IMR-90 (cell line): ENCODE results near the gene MANSC1. TPM values are rescaled to one million over a fixed set of nuclear protein-coding genes. Genes with fewer than 3 reads are reported as not detected.

Experiments
- ATAC-seq: fragments of 200-7000 bp; cut with Tn5 transposase; 2 replicates; pipeline ENCODE4 v1.9.1; 2020; ENCODE audit warnings: low read depth, mild to moderate bottlenecking, moderate library complexity
- BruUV-seq: library from RNA; stranded (reverse); fragments of 400-500 nt; replicated peaks from 2 replicates; lab custom pipeline; 2021; lab: Mats Ljungman, UMichigan
- CTCF ChIA-PET: fragments of 300-600 bp; formaldehyde crosslinking; extraction: SDS; loops from one replicate; lab custom pipeline; 2021; ENCODE audit warnings: antibody characterized with exemption; lab: Yijun Ruan, JAX
- POLR2A ChIA-PET: fragments of 300-600 bp; sonication (Branson Sonifier 250); formaldehyde crosslinking; loops from one replicate; lab custom pipeline; 2022; ENCODE audit warnings: antibody characterized with exemption; ENCODE audit not compliant: unreplicated experiment; lab: Charles Lee
- DNase-seq: peaks from one replicate; pipeline ENCODE4 v3.0.0; 2013
- H2AFZ ChIP-seq: replicated peaks from 2 replicates; pipeline ENCODE3; 2013; ENCODE audit warnings: low read length, mild to moderate bottlenecking; ENCODE audit not compliant: poor library complexity
- H2AK5ac ChIP-seq: 2 replicates; pipeline ENCODE4 v1.6.1; 2013; ENCODE audit warnings: low read depth, low read length, inconsistent platforms
- H2AK9ac ChIP-seq: replicated peaks from 2 replicates; pipeline ENCODE3; 2013; ENCODE audit warnings: mild to moderate bottlenecking, low read depth, low read length, moderate library complexity; ENCODE audit not compliant: poor library complexity
- H2BK120ac ChIP-seq: 2 replicates; pipeline ENCODE4 v1.6.1; 2013; ENCODE audit warnings: low read depth, low read length, inconsistent platforms
- H2BK15ac ChIP-seq: 3 replicates; pipeline ENCODE4 v1.6.1; 2013; ENCODE audit warnings: low read depth, low read length, inconsistent platforms
- H2BK20ac ChIP-seq: 2 replicates; pipeline ENCODE4 v1.6.1; 2013; ENCODE audit warnings: low read depth, mild to moderate bottlenecking, inconsistent platforms, low read length, moderate library complexity
- H2BK5ac ChIP-seq: 2 replicates; pipeline ENCODE4 v1.6.1; 2013; ENCODE audit warnings: mild to moderate bottlenecking, low read depth, low read length, inconsistent platforms; ENCODE audit not compliant: poor library complexity, severe bottlenecking
- H3K14ac ChIP-seq: replicated peaks from 2 replicates; pipeline ENCODE4 v1.6.1; 2013; ENCODE audit warnings: low read depth, low read length, inconsistent platforms
- H3K18ac ChIP-seq: 2 replicates; pipeline ENCODE4 v1.6.1; 2013; ENCODE audit warnings: low read depth, low read length, control low read depth
- H3K23ac ChIP-seq: 2 replicates; pipeline ENCODE4 v1.6.1; 2013; ENCODE audit warnings: low read depth, low read length, inconsistent platforms
- H3K27ac ChIP-seq: 2 replicates; pipeline ENCODE4 v1.5.1; 2013; ENCODE audit warnings: mild to moderate bottlenecking, control low read depth, low read length; ENCODE audit not compliant: insufficient read depth
- H3K27me3 ChIP-seq: 2 replicates; pipeline ENCODE4 v1.6.1; 2013; ENCODE audit warnings: low read length; ENCODE audit not compliant: control insufficient read depth, insufficient read depth
- H3K36me3 ChIP-seq: 2 replicates; pipeline ENCODE4 v1.6.1; 2013; ENCODE audit warnings: low read length, mixed read lengths; ENCODE audit not compliant: control insufficient read depth, insufficient read depth
- H3K4ac ChIP-seq: 2 replicates; pipeline ENCODE4 v1.6.1; 2013; ENCODE audit warnings: low read depth, low read length, inconsistent platforms
- H3K4me1 ChIP-seq: 2 replicates; pipeline ENCODE4 v1.6.1; 2013; ENCODE audit warnings: low read length, mixed read lengths; ENCODE audit not compliant: control insufficient read depth, insufficient read depth
- H3K4me2 ChIP-seq: 2 replicates; pipeline ENCODE4 v1.6.1; 2013; ENCODE audit warnings: low read depth, mild to moderate bottlenecking, control low read depth, low read length, moderate library complexity
- H3K4me3 ChIP-seq: 2 replicates; pipeline ENCODE4 v1.5.1; 2013; ENCODE audit warnings: low read depth, mild to moderate bottlenecking, control low read depth, low read length, moderate library complexity; ENCODE audit not compliant: insufficient read depth
- H3K56ac ChIP-seq: 2 replicates; pipeline ENCODE4 v1.6.1; 2013; ENCODE audit warnings: low read length, inconsistent platforms; ENCODE audit not compliant: insufficient read depth; ENCODE audit errors: extremely low read depth
- H3K79me1 ChIP-seq, 2 experiments: 2 replicates each; pipeline ENCODE4 v1.6.1; 2013; ENCODE audit warnings: low read length in 2 of 2, inconsistent platforms in 1 of 2, low read depth in 1 of 2
- H3K9ac ChIP-seq: 2 replicates; pipeline ENCODE4 v1.6.1; 2013; ENCODE audit warnings: low read depth, low read length, control low read depth
- H3K9me1 ChIP-seq: 2 replicates; pipeline ENCODE4 v1.6.1; 2013; ENCODE audit warnings: low read length, inconsistent platforms; ENCODE audit not compliant: insufficient read depth
- H3K9me3 ChIP-seq: 2 replicates; pipeline ENCODE4 v1.6.1; 2013; ENCODE audit warnings: low read length; ENCODE audit not compliant: control insufficient read depth, insufficient read depth
- H4K20me1 ChIP-seq: 2 replicates; pipeline ENCODE4 v1.6.1; 2013; ENCODE audit warnings: low read length, inconsistent platforms; ENCODE audit not compliant: insufficient read depth
- H4K5ac ChIP-seq: 2 replicates; pipeline ENCODE4 v1.6.1; 2013; ENCODE audit warnings: mild to moderate bottlenecking, low read depth, low read length, control low read depth
- H4K8ac ChIP-seq, 2 experiments: 2 replicates each; pipeline ENCODE4 v1.6.1; 2013; ENCODE audit warnings: low read depth in 2 of 2, low read length in 2 of 2, control low read depth in 1 of 2, inconsistent platforms in 1 of 2
- H4K91ac ChIP-seq: 2 replicates; pipeline ENCODE4 v1.6.1; 2013; ENCODE audit warnings: low read depth, low read length, inconsistent platforms; ENCODE audit not compliant: insufficient read depth
- BHLHE40 ChIP-seq: fragments of 150-350 bp; IDR thresholded peaks from 2 replicates; pipeline ENCODE4 v1.6.1; 2016; ENCODE audit warnings: mild to moderate bottlenecking, low read depth, low read length
- CTCF ChIP-seq: conservative IDR thresholded peaks from 2 replicates; pipeline ENCODE4 v1.5.1; 2012; ENCODE audit warnings: mild to moderate bottlenecking, low read depth, low read length, improper control_type of control experiment
- ELK1 ChIP-seq: fragments of 150-350 bp; IDR thresholded peaks from 2 replicates; pipeline ENCODE4 v1.6.1; 2016; ENCODE audit warnings: low read depth, mild to moderate bottlenecking, low read length, moderate library complexity, borderline replicate concordance
- FOS ChIP-seq: fragments of 150-350 bp; IDR thresholded peaks from 2 replicates; pipeline ENCODE4 v1.6.1; 2016; ENCODE audit warnings: low read depth, low read length
- MAZ ChIP-seq: IDR thresholded peaks from 2 replicates; pipeline ENCODE4 v1.6.1; 2012; ENCODE audit warnings: low read depth, mild to moderate bottlenecking, low read length, improper control_type of control experiment, moderate library complexity, borderline replicate concordance
- MXI1 ChIP-seq: IDR thresholded peaks from 2 replicates; pipeline ENCODE4 v1.6.1; 2012; ENCODE audit warnings: low read depth, mild to moderate bottlenecking, low read length, moderate library complexity, borderline replicate concordance
- NFE2L2 ChIP-seq: fragments of 150-350 bp; IDR thresholded peaks from 2 replicates; pipeline ENCODE4 v1.6.1; 2016; ENCODE audit warnings: low read depth, mild to moderate bottlenecking, low read length
- POLR2A ChIP-seq: IDR thresholded peaks from 2 replicates; pipeline ENCODE4 v1.6.1; 2012; ENCODE audit warnings: mild to moderate bottlenecking, low read depth, low read length
- RAD21 ChIP-seq: IDR thresholded peaks from 2 replicates; pipeline ENCODE4 v1.6.1; 2012; ENCODE audit warnings: low read length, improper control_type of control experiment
- RFX5 ChIP-seq: IDR thresholded peaks from 2 replicates; pipeline ENCODE4 v1.8.0; 2012; ENCODE audit warnings: low read depth, mild to moderate bottlenecking, low read length, moderate library complexity
- WGBS, 2 experiments: methylation state at CpG; one replicate each; pipeline versions ENCODE4 v1.1.5 to v1.1.7; 2013; ENCODE audit warnings: missing lambda C conversion rate in 2 of 2; ENCODE audit not compliant: insufficient read length in 1 of 2; ENCODE audit errors: extremely low coverage in 2 of 2; 5-methylcytosine and 5-hydroxymethylcytosine counted together
- dilution Hi-C: fragments of 300-500 bp; cut with HindIII; formaldehyde crosslinking; loops from one replicate; pipeline ENCODE4 v1.14.3; 2018; ENCODE audit warnings: low sequenced_read_pairs; ENCODE audit not compliant: unreplicated experiment
- in situ Hi-C: fragments of 300-500 bp; cut with MboI; formaldehyde crosslinking; loops from 3 replicates; pipeline ENCODE4 v1.14.3; 2019; ENCODE audit warnings: low sequenced_read_pairs, inconsistent platforms, mixed read lengths
- intact Hi-C: fragments of 100-400 bp; cut with micrococcal nuclease; formaldehyde crosslinking; loops from 2 replicates; pipeline ENCODE4 v1.10.0; 2022
- polyA plus RNA-seq, 3 experiments: library from polyadenylated mRNA; depleted of rRNA; stranded (reverse); fragments of >200 nt; gene quantifications; 2 replicates each; pipeline ENCODE4 v1.2.3, GENCODE V29; 2012; ENCODE audit warnings: low replicate concordance in 1 of 3
- total RNA-seq: library from RNA; depleted of rRNA; stranded (reverse); fragments of >200 nt; gene quantifications from 2 replicates; pipeline ENCODE4 v1.2.3, GENCODE V29; 2012
- TF ChIP-seq, protein P1 (sequence below): fragments of 150-350 bp; IDR thresholded peaks from 2 replicates; pipeline ENCODE4 v1.6.1; 2017; ENCODE audit warnings: mild to moderate bottlenecking, antibody characterized with exemption, low read length, low read depth

MANSC1 gene
- total and polyA plus RNA-seq, 2 of the 4 experiments (the other 2 are of a cell fraction): 1.1 to 2.2 TPM

GRCh38 chr12:12349711-12350665 is at the start of gene MANSC1 (continued):
- TF ChIP-seq MAZ (peak; percentile 29; the same call in 1 of the 2 replicates), BHLHE40 (no peak)

DNA sequence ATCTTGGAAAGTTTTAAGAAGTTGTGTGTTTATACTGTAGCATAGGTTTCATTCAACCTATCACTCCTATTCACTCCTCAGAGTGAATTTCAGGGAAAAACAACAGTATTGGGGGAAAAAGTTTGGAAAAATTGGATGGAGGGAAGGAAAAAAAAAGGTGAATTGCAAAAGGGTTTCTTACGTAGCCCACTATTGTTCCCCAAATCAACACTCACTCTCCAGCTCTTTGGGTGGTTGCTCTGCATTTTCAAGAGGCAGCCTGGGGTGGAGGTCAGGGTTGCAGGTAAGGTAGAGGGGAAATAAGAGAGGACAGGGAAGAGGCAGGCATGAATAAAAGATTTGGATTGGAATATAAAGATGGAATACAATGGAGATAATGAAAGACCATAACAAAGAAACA is 49.1 kb upstream of the MANSC1 start:
- H4K8ac ChIP-seq: 0 out of 4 replicates have a peak overlapping the region, but pooled peaks of 1 of the 2 experiments have one; percentile 16
- no peak overlapping the region for H3K56ac ChIP-seq
- no peaks in the 10 kb centered on the region for H3K9me3 ChIP-seq
- H4K5ac ChIP-seq: 0 out of 2 replicates have a peak overlapping the region, but pooled peaks have one; percentile 74
- H3K23ac ChIP-seq: no peak overlapping the region; the same call in 1 of the 2 replicates
- ChIA-PET POLR2A (no interaction called here), CTCF (no interaction called here)
- peak overlapping the region; percentile 26; the same call in 1 of the 2 replicates for H3K27ac ChIP-seq
- ATAC-seq (no peak), DNase-seq (no peak)
- H3K27me3 ChIP-seq: no peaks in the 10 kb centered on the region
- H3K9me1 ChIP-seq: peaks cover 10% of the 10 kb centered on the region
- no CpG with 5 or more reads among the region's 1 CpG for WGBS, 2 experiments
- H3K36me3 ChIP-seq: no peaks in the 10 kb centered on the region
- H3K4me3 ChIP-seq: no peak overlapping the region
- H3K4ac ChIP-seq: peak overlapping the region; percentile 36; the same call in 1 of the 2 replicates
- no TSS peak for BruUV-seq
- H2AFZ ChIP-seq: no peak overlapping the region
- no peak overlapping the region for H2AK9ac ChIP-seq
- no peak overlapping the region for H3K9ac ChIP-seq
- H2BK20ac ChIP-seq: no peak overlapping the region
- H4K91ac ChIP-seq: no peak overlapping the region
- peak overlapping the region; percentile 31 for H2BK5ac ChIP-seq
- peak overlapping the region; percentile 87; the same call in 1 of the 2 replicates for H3K18ac ChIP-seq
- no peak overlapping the region for H2AK5ac ChIP-seq
- in situ Hi-C loops: loop anchor here (10.0 kb wide), 1 partner anchor 166 kb away; the partner anchor contains the start of gene DUSP16
- intact Hi-C loops: loop anchor here (5.0 kb wide), 1 partner anchor 108 kb away; no protein-coding TSS in a partner anchor
- H3K79me1 ChIP-seq: peaks cover 0 to 17% of the 10 kb centered on the region in 2 experiments; a peak in 2 of 4 replicates
- H4K20me1 ChIP-seq: no peaks in the 10 kb centered on the region
- H2BK120ac ChIP-seq: peak overlapping the region; percentile 59; the same call in 1 of the 2 replicates
- H3K4me1 ChIP-seq: peaks cover 8% of the 10 kb centered on the region
- no peak overlapping the region; the same call in 1 of the 2 replicates for H3K14ac ChIP-seq
- H3K4me2 ChIP-seq: no peak overlapping the region
- dilution Hi-C loops: no loop called here
- peak overlapping the region; percentile 71; the same call in 2 of the 3 replicates for H2BK15ac ChIP-seq
- TF ChIP-seq CTCF: no peak
- TF ChIP-seq ELK1: no peak
- TF ChIP-seq NFE2L2: no peak
- no peak for TF ChIP-seq POLR2A
- no peak for TF ChIP-seq RAD21
- TF ChIP-seq BHLHE40: no peak
- TF ChIP-seq, protein P1, sequence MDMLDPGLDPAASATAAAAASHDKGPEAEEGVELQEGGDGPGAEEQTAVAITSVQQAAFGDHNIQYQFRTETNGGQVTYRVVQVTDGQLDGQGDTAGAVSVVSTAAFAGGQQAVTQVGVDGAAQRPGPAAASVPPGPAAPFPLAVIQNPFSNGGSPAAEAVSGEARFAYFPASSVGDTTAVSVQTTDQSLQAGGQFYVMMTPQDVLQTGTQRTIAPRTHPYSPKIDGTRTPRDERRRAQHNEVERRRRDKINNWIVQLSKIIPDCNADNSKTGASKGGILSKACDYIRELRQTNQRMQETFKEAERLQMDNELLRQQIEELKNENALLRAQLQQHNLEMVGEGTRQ: no peak
- no peak for TF ChIP-seq FOS
- TF ChIP-seq RFX5: no peak
- no peak for TF ChIP-seq MXI1
